Stimulated activated naive B cell treated with anti-CD40 and anti-IgM and Interleukin-4, amounts not matched to agents 10 μg/mL and 1 μg/mL and 100 μg/mL, for 72 hours (primary cell): ENCODE data around the gene STRIP2.
"Not testable (repeated sequence)": the region's sequence is repeated elsewhere in the genome, so short reads cannot be mapped to it uniquely, and the experiment has no call there.

Experiments
- ATAC-seq, 2 donors: fragments of 150-1000 bp; cut with Tn5 transposase; replicated peaks; 2 replicates each; pipeline ENCODE4 v1.10.0; 2021; ENCODE audit warnings: moderate library complexity in 1 of 2
- DNase-seq: peaks from one replicate; pipeline ENCODE4 v3.0.0; 2021
- H3K27ac Mint-ChIP-seq: one replicate; pipeline ENCODE4 v1.8.0; 2022; ENCODE audit warnings: mild to moderate bottlenecking, mixed read lengths
- H3K27me3 Mint-ChIP-seq, 2 donors: one replicate each; pipeline ENCODE4 v1.8.0; 2022; ENCODE audit warnings: mixed read lengths in 2 of 2
- H3K36me3 Mint-ChIP-seq, 2 donors: one replicate each; pipeline ENCODE4 v1.8.0; 2022; ENCODE audit warnings: mixed read lengths in 2 of 2, mild to moderate bottlenecking in 1 of 2
- H3K4me1 Mint-ChIP-seq, 2 donors: one replicate each; pipeline ENCODE4 v1.8.0; 2022; ENCODE audit warnings: mixed read lengths in 2 of 2, mild to moderate bottlenecking in 1 of 2
- H3K4me3 Mint-ChIP-seq, 2 donors: one replicate each; pipeline ENCODE4 v1.8.0; 2022; ENCODE audit warnings: mild to moderate bottlenecking in 2 of 2, mixed read lengths in 2 of 2, moderate library complexity in 1 of 2
- H3K9me3 Mint-ChIP-seq, 2 donors: one replicate each; pipeline ENCODE4 v1.8.0; 2022; ENCODE audit warnings: mixed read lengths in 2 of 2, mild to moderate bottlenecking in 1 of 2

The STRIP2 gene

GRCh38 chr7:129454249-129454551 lies 20.0 kb downstream of the STRIP2 start:
- Mint-ChIP-seq H3K27ac (no peak overlapping the region), H3K4me1 (peaks cover 5% of the 10 kb centered on the region in 2 donors), H3K36me3 (peaks cover 0 to under 1% of the 10 kb centered on the region in 2 donors), H3K4me3 (no peak overlapping the region), H3K27me3 (no peaks in the 10 kb centered on the region), H3K9me3 (peaks cover 0 to under 1% of the 10 kb centered on the region in 2 donors)
- no peak for ATAC-seq
- DNase-seq: no peak

GRCh38 chr7:129456421-129456820 lies 22.2 kb downstream of the STRIP2 start:
- Mint-ChIP-seq H3K36me3 (no peaks in the 10 kb centered on the region), H3K27me3 (no peaks in the 10 kb centered on the region), H3K4me3 (no peak overlapping the region), H3K27ac (no peak overlapping the region), H3K9me3 (no peaks in the 10 kb centered on the region), H3K4me1 (no peaks in the 10 kb centered on the region)
- DNase-seq: no peak
- no peak for ATAC-seq

- no peaks in the 10 kb centered on the region for H3K4me1 Mint-ChIP-seq
- ATAC-seq: no peak
- H3K9me3 Mint-ChIP-seq: no peaks in the 10 kb centered on the region
- DNase-seq: no peak
- no peak overlapping the region for H3K27ac Mint-ChIP-seq
- H3K27me3 Mint-ChIP-seq: no peaks in the 10 kb centered on the region
- H3K36me3 Mint-ChIP-seq: no peaks in the 10 kb centered on the region
- H3K4me3 Mint-ChIP-seq: no peak overlapping the region
Observed at GRCh38 chr7:129457101-129457500, 22.9 kb downstream of the STRIP2 start.

- Mint-ChIP-seq H3K27me3 (no peaks in the 10 kb centered on the region), H3K4me3 (no peak overlapping the region), H3K36me3 (no peaks in the 10 kb centered on the region), H3K4me1 (no peaks in the 10 kb centered on the region), H3K9me3 (no peaks in the 10 kb centered on the region), H3K27ac (no peak overlapping the region)
- ATAC-seq (no peak), DNase-seq (no peak)
Observed at GRCh38 chr7:129458171-129458570, 23.9 kb downstream of the STRIP2 start.

GRCh38 chr7:129461809-129462208 lies 27.6 kb downstream of the STRIP2 start:
- Mint-ChIP-seq H3K9me3 (no peaks in the 10 kb centered on the region), H3K4me3 (no peak overlapping the region), H3K36me3 (no peaks in the 10 kb centered on the region), H3K27ac (no peak overlapping the region), H3K4me1 (peaks cover 0 to 3% of the 10 kb centered on the region in 2 donors), H3K27me3 (no peaks in the 10 kb centered on the region)
- no peak for ATAC-seq
- no peak for DNase-seq

DNA sequence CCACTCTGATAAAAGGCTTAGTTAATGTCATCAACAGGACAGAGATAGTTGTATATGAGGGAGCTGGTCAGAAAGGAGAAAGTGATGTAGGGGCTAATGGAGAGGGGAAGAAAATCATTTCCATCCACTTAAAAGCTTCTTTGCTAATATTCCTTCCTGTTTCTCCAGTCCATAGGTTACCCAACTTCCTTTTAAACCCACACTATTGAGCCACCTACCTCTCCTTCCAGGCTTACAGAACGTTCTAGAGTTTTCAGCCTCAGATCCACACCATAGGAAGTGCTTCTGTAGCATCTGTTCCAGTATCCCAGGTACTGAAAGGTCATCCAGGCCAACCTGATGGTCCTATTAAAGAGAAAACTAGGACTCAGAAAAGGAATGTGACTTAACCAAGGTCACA lies 28.2 kb downstream of the STRIP2 start:
- peaks cover 0 to 3% of the 10 kb centered on the region in 2 donors for H3K4me1 Mint-ChIP-seq
- ATAC-seq (no peak), DNase-seq (no peak)
- no peak overlapping the region for H3K27ac Mint-ChIP-seq
- no peaks in the 10 kb centered on the region for H3K27me3 Mint-ChIP-seq
- no peak overlapping the region for H3K4me3 Mint-ChIP-seq
- H3K36me3 Mint-ChIP-seq: no peaks in the 10 kb centered on the region
- no peaks in the 10 kb centered on the region for H3K9me3 Mint-ChIP-seq

DNA sequence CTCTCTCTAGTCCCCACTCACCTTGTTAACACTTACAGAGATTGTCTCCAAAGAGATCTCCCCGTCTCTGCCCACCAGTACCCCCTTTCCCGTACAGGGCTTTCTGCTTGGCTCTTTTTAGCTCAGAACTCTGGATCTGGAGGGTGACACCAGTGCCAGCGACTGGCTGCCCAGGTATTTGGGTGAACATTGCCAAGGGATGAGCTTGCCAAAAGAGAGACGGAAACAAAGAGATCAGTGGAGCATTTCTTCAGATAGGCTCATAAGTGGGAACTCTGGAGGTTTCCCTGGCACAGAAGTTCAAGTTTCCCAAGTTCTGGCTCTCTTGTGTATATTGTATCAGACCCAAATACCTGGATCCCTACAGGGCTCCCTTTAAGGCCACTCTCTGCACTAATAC lies 30.0 kb downstream of the STRIP2 start:
- no peak overlapping the region for H3K27ac Mint-ChIP-seq
- DNase-seq (no peak), ATAC-seq (no peak)
- H3K9me3 Mint-ChIP-seq: no peaks in the 10 kb centered on the region
- H3K27me3 Mint-ChIP-seq: no peaks in the 10 kb centered on the region
- H3K4me3 Mint-ChIP-seq: no peak overlapping the region
- peaks cover 0 to 3% of the 10 kb centered on the region in 2 donors for H3K4me1 Mint-ChIP-seq
- no peaks in the 10 kb centered on the region for H3K36me3 Mint-ChIP-seq

GRCh38 chr7:129465080-129465479 lies 30.8 kb downstream of the STRIP2 start:
- Mint-ChIP-seq H3K4me3 (no peak overlapping the region), H3K4me1 (peaks cover 0 to 3% of the 10 kb centered on the region in 2 donors), H3K27me3 (no peaks in the 10 kb centered on the region), H3K9me3 (no peaks in the 10 kb centered on the region), H3K36me3 (no peaks in the 10 kb centered on the region), H3K27ac (no peak overlapping the region)
- ATAC-seq (no peak), DNase-seq (no peak)

DNA sequence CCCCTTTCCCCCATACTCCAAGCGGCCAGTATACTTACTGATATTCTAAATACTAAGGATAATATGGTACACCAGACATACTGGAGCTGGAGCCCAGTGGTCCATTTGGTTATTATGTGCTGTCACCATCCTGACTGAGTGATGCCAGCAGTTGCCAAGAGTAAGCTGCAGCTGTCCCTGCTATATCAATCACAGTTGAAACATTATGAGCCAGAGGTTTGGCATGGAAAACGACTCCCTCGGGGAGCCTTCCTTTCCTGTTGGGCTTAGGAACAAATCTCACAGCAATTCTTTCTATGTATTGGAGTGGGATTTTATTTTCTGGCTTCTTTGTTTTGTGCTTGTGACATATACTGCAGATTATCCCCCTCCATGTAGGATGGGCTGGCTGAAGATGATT lies 32.6 kb downstream of the STRIP2 start:
- H3K9me3 Mint-ChIP-seq: no peaks in the 10 kb centered on the region
- H3K4me1 Mint-ChIP-seq: peaks cover 0 to 5% of the 10 kb centered on the region in 2 donors
- ATAC-seq (no peak), DNase-seq (no peak)
- no peak overlapping the region for H3K27ac Mint-ChIP-seq
- H3K4me3 Mint-ChIP-seq: no peak overlapping the region
- H3K36me3 Mint-ChIP-seq: no peaks in the 10 kb centered on the region
- no peaks in the 10 kb centered on the region for H3K27me3 Mint-ChIP-seq

DNA sequence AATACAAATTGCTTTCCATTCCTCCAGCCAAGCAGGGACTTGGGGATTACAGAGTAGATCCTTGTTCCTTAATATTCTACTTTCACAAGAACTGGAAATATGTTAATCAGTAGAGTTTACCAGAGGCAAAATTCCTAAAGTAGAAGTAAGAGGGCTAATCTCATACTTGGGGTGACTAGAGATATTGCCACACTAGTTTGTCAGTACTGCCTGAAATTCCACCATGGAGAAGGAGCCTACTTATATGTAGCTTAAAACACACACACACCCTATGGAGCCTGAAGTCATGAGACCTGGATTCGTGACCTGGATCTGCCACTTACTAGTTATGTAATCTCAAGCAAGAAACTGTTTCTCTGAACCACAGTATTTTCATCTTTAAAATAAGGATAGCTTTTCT lies 33.9 kb downstream of the STRIP2 start:
- ATAC-seq: no peak
- H3K27ac Mint-ChIP-seq: no peak overlapping the region
- no peaks in the 10 kb centered on the region for H3K9me3 Mint-ChIP-seq
- no peak overlapping the region for H3K4me3 Mint-ChIP-seq
- peaks cover 0 to 5% of the 10 kb centered on the region in 2 donors for H3K4me1 Mint-ChIP-seq
- no peaks in the 10 kb centered on the region for H3K27me3 Mint-ChIP-seq
- H3K36me3 Mint-ChIP-seq: no peaks in the 10 kb centered on the region
- DNase-seq: no peak

DNA sequence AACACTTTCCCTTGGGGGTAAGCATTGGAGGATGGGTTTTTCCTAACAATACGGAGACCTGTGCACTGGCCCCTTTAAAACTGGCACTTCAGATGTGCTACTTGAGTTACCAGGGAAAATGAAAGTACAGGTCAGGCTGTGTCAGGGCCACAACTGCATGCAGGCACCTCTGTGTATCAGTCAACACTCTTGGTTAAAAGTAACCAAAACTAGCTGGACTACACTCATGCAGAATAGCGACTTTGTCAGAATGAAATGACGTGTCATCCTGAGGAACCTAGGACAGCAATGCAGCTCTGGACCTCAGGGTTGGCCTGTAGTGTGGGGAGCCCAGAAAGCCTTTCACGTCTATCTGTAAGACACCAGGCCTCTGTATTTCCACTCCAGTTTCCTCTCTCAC lies 34.3 kb downstream of the STRIP2 start:
- H3K4me1 Mint-ChIP-seq: peaks cover 0 to 5% of the 10 kb centered on the region in 2 donors
- no peak overlapping the region for H3K27ac Mint-ChIP-seq
- no peaks in the 10 kb centered on the region for H3K27me3 Mint-ChIP-seq
- no peaks in the 10 kb centered on the region for H3K36me3 Mint-ChIP-seq
- no peaks in the 10 kb centered on the region for H3K9me3 Mint-ChIP-seq
- ATAC-seq (peak in 1 of 2 donors; percentile 22), DNase-seq (no peak)
- H3K4me3 Mint-ChIP-seq: no peak overlapping the region

DNA sequence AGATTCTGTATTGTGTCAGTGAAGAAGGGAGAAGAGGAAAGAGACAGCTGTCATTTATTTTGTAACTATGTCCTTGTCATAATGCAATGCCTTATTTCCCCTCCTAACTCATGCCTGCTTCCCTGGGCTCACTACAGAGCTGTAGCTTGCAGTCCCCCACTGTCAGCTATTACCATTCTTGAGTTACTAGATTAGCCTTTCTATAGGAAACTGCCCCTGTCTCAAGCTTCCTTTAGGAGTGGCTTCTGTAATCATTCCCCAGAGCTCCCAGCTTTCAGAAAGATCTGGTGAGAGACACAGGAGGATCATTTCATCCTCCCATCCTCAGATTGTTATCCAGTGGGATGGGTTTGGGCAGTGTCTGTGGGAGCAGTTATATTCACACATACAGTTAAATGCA lies 35.7 kb downstream of the STRIP2 start:
- DNase-seq (no peak), ATAC-seq (no peak)
- Mint-ChIP-seq H3K36me3 (no peaks in the 10 kb centered on the region), H3K4me3 (no peak overlapping the region), H3K27ac (no peak overlapping the region), H3K27me3 (no peaks in the 10 kb centered on the region), H3K9me3 (no peaks in the 10 kb centered on the region), H3K4me1 (peaks cover 0 to 5% of the 10 kb centered on the region in 2 donors)

- Mint-ChIP-seq H3K27me3 (no peaks in the 10 kb centered on the region), H3K27ac (no peak overlapping the region), H3K36me3 (no peaks in the 10 kb centered on the region), H3K4me1 (peaks cover 0 to 2% of the 10 kb centered on the region in 2 donors), H3K4me3 (no peak overlapping the region), H3K9me3 (no peaks in the 10 kb centered on the region)
- DNase-seq: no peak
- no peak for ATAC-seq
Observed at GRCh38 chr7:129470411-129470810, 36.2 kb downstream of the STRIP2 start.

- Mint-ChIP-seq H3K4me1 (peaks cover 0 to 2% of the 10 kb centered on the region in 2 donors), H3K36me3 (no peaks in the 10 kb centered on the region), H3K27ac (no peak overlapping the region), H3K9me3 (no peaks in the 10 kb centered on the region), H3K4me3 (no peak overlapping the region), H3K27me3 (no peaks in the 10 kb centered on the region)
- no peak for DNase-seq
- no peak for ATAC-seq
Observed at GRCh38 chr7:129471402-129471827, 37.2 kb downstream of the STRIP2 start.

GRCh38 chr7:129475931-129476330 lies 41.7 kb downstream of the STRIP2 start:
- not testable (repeated sequence) for H3K27me3 Mint-ChIP-seq, H3K4me1 Mint-ChIP-seq, H3K36me3 Mint-ChIP-seq, H3K9me3 Mint-ChIP-seq, ATAC-seq, DNase-seq, H3K27ac Mint-ChIP-seq, H3K4me3 Mint-ChIP-seq

GRCh38 chr7:129476398-129476797 lies 42.2 kb downstream of the STRIP2 start:
- not testable (repeated sequence) for DNase-seq, H3K4me3 Mint-ChIP-seq, H3K36me3 Mint-ChIP-seq, ATAC-seq, H3K27me3 Mint-ChIP-seq, H3K27ac Mint-ChIP-seq, H3K9me3 Mint-ChIP-seq, H3K4me1 Mint-ChIP-seq
